Measurements from ENCODE around the gene RPS21. TPM values are rescaled to one million over a fixed set of nuclear protein-coding genes. Genes with fewer than 3 reads are reported as not detected.

RPS21 gene
- total and polyA plus RNA-seq, 2 of the 13 experiments (the other 11 are each of a cell fraction or from before 2014, with no cell fraction given) = 2,647 to 11,063 TPM

- Histone ChIP-seq H3K27me3 (ENCODE audit: control insufficient read depth in 1 of 2, insufficient read depth in 2 of 2, low read length in 2 of 2) (peaks cover 9 to 20% of the 10 kb centered on the region in 2 experiments), H3K4me1 (ENCODE audit: insufficient read depth, low read length) (peaks cover 60% of the 10 kb centered on the region), H3K36me3 (replicated peaks in 1 of 2; ENCODE audit: control insufficient read depth in 1 of 2, insufficient read depth in 2 of 2, low read length in 2 of 2) (peaks cover 2 to 19% of the 10 kb centered on the region in 2 experiments; a peak in 3 of 5 replicates), H4K20me1 (ENCODE audit: insufficient read depth, low read length) (peaks cover 3% of the 10 kb centered on the region; the same call in 1 of the 2 replicates), H3K9me3 (ENCODE audit: low read length) (no peaks in the 10 kb centered on the region), H3K4me2 (ENCODE audit: low read depth, low read length) (peak overlapping the region; percentile 98), H3K79me2 (ENCODE audit: insufficient read depth, low read length) (peaks cover 9% of the 10 kb centered on the region), H3K27ac (ENCODE audit: extremely low read length, insufficient read depth, low read length) (peak overlapping the region; percentile 65), H3K4me3 (replicated peaks in 1 of 3; ENCODE audit: insufficient read depth in 1 of 3, low read depth in 2 of 3, low read length in 3 of 3) (peak overlapping the region in 2 of 3 experiments; percentile 73 to 88; a peak in 3 of 6 replicates), H2AFZ (ENCODE audit: low read length) (no peak overlapping the region), H3K9ac (ENCODE audit: insufficient read depth, low read depth, low read length) (peak overlapping the region; percentile 82; the same call in 1 of the 2 replicates)
- ATAC-seq (peak; percentile 59), DNase-seq (ENCODE audit: low spot score) (peak; percentile 65), FAIRE-seq (peak; percentile 95)
- no TSS peak for BruUV-seq (replicated peaks)
- CTCF ChIA-PET (ENCODE audit: low intra/inter-chr PET ratio, low total read pairs) = interaction anchor here (1.4 to 2.3 kb wide), 2 partner anchors 10 to 103 kb away, joined by 6 to 11 read pairs; partner anchors contain the start of gene ADRM1
- POLR2A ChIA-PET = interaction anchor here (0.8 to 1.1 kb wide), 4 partner anchors 16 to 37 kb away, joined by 3 to 6 read pairs (median 3); partner anchors contain the start of gene RPS21
- intact Hi-C loops (cut with micrococcal nuclease; ENCODE audit: unreplicated experiment) (no loop called here), in situ Hi-C loops (cut with HindIII; ENCODE audit: extremely low pct_ligation_motif_present, low pct_unique_long_range_greater_than_20kb) (no loop called here)
- WGBS (ENCODE audit: low lambda C conversion rate) = 70% methylated on average over 19 of the region's 23 CpGs
- no peak for TF ChIP-seq PLSCR1 (CRISPR knock-in tag; IDR thresholded peaks at IDR 0.05; ENCODE audit: borderline replicate concordance)
- no peak for TF ChIP-seq KDM5A (IDR thresholded peaks at IDR 0.05; ENCODE audit: borderline replicate concordance, low read length)
- TF ChIP-seq ZNF891 (CRISPR knock-in tag; IDR thresholded peaks at IDR 0.05) = peak; percentile 22; the same call in 1 of the 2 replicates
- TF ChIP-seq TP53 (CRISPR knock-in tag; conservative IDR thresholded peaks at IDR 0.05) = no peak
- TF ChIP-seq TARDBP (CRISPR knock-in tag; IDR thresholded peaks at IDR 0.05) = peak; percentile 76; the same call in 1 of the 2 replicates
- peak; percentile 30; the same call in 1 of the 2 replicates for TF ChIP-seq NFYC (CRISPR knock-in tag; IDR thresholded peaks at IDR 0.05)
- no peak for TF ChIP-seq ZNF569 (CRISPR knock-in tag; IDR thresholded peaks at IDR 0.05; ENCODE audit: borderline replicate concordance)
- TF ChIP-seq ZNF800 (CRISPR knock-in tag; IDR thresholded peaks at IDR 0.05) = no peak
- TF ChIP-seq ZNF382 (CRISPR knock-in tag; IDR thresholded peaks at IDR 0.05; ENCODE audit: borderline replicate concordance) = no peak
- peak; percentile 55 for TF ChIP-seq HNF4A (CRISPR knock-in tag; IDR thresholded peaks at IDR 0.05)
- no peak for TF ChIP-seq ZSCAN20 (CRISPR knock-in tag; IDR thresholded peaks at IDR 0.05; ENCODE audit: borderline replicate concordance)
- TF ChIP-seq ZNF362 (CRISPR knock-in tag; IDR thresholded peaks at IDR 0.05; ENCODE audit: borderline replicate concordance) = no peak
- TF ChIP-seq ZNF251 (CRISPR knock-in tag; IDR thresholded peaks at IDR 0.05) = no peak
- TF ChIP-seq ETV6 (CRISPR knock-in tag; conservative IDR thresholded peaks at IDR 0.05) = 0 out of 2 replicates have a peak, but pooled peaks have one; percentile 38
- no peak for TF ChIP-seq DRAP1 (CRISPR knock-in tag; IDR thresholded peaks at IDR 0.05)
- TF ChIP-seq TEAD2 (CRISPR knock-in tag; IDR thresholded peaks at IDR 0.05) = 0 out of 2 replicates have a peak, but pooled peaks have one; percentile 22
- TF ChIP-seq E2F2 (CRISPR knock-in tag; IDR thresholded peaks at IDR 0.05; ENCODE audit: borderline replicate concordance) = no peak
These were observed 18.4 kb downstream of the RPS21 start for GRCh38 chr20:62405108-62405980.

Data from HepG2 (cell line).